ENCODE measurements around the gene OR10J1.

Gene OR10J1, protein sequence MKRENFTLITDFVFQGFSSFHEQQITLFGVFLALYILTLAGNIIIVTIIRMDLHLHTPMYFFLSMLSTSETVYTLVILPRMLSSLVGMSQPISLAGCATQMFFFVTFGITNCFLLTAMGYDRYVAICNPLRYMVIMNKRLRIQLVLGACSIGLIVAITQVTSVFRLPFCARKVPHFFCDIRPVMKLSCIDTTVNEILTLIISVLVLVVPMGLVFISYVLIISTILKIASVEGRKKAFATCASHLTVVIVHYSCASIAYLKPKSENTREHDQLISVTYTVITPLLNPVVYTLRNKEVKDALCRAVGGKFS

DNA sequence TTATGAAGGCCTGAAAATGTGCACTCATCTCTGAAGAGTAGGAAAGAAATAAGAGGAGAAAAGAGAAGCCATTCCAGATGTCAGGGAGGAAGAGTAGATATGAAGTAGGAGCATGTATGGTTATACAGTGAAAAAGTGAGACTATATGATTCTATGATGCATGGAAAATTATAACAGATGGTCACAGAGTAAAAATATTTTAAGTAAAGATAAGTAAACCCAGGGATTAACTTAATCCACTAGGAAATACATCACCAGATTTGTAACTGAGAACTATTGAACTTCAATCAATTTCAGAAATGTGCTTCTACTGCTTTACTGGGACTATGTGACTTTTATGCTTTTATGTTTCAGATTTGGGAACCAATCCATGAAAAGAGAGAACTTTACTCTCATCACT is at the start of gene OR10J1:
Gene OR10J1 (plus strand): TSS at position 301 of the 400 bp plus-strand sequence. CDS start 70 bp downstream, at position 371.
- Histone ChIP-seq H3K36me3 (ENCODE audit: insufficient read depth, low read depth, low read length) (no peaks in the 10 kb centered on the region), H3K4me3 (ENCODE audit: low read length) (no peak within 1 kb of the TSS), H3K27me3 (ENCODE audit: insufficient read depth, low read length) (no peaks in the 10 kb centered on the region), H3K27ac (ENCODE audit: low read length) (no peak within 1 kb of the TSS), H3K4me1 (ENCODE audit: insufficient read depth, low read length) (no peaks in the 10 kb centered on the region), H3K9me3 (ENCODE audit: insufficient read depth, low read depth, low read length) (no peaks in the 10 kb centered on the region), H3K9ac (ENCODE audit: low read depth, low read length) (no peak within 1 kb of the TSS)

DNA sequence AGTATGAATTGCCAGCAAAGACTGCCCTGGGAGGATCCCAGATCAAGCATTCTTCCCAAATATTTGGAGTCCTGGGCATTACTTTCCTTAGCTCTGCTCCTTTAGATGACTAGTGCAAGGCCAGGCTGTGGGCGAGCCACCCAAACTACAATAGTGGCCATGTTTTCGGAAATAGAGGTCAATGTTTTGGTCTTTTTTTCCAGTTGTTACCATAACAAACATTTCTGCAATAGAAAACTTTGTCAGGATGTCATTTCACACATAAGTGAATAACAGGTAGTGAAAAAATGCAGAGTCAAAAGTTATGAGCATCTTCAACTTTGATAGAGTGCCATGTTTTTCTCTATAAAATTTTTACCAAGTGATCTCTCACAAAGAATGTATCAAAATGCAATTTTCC is 32.7 kb upstream of the OR10J1 start:
- Histone ChIP-seq H3K27me3 (ENCODE audit: insufficient read depth, low read length) (no peaks in the 10 kb centered on the region), H3K4me1 (ENCODE audit: insufficient read depth, low read length) (no peaks in the 10 kb centered on the region), H3K36me3 (ENCODE audit: insufficient read depth, low read depth, low read length) (no peaks in the 10 kb centered on the region), H3K9ac (ENCODE audit: low read depth, low read length) (no peak overlapping the region), H3K9me3 (ENCODE audit: insufficient read depth, low read depth, low read length) (no peaks in the 10 kb centered on the region), H3K27ac (ENCODE audit: low read length) (no peak overlapping the region), H3K4me3 (ENCODE audit: low read length) (no peak overlapping the region)

DNA sequence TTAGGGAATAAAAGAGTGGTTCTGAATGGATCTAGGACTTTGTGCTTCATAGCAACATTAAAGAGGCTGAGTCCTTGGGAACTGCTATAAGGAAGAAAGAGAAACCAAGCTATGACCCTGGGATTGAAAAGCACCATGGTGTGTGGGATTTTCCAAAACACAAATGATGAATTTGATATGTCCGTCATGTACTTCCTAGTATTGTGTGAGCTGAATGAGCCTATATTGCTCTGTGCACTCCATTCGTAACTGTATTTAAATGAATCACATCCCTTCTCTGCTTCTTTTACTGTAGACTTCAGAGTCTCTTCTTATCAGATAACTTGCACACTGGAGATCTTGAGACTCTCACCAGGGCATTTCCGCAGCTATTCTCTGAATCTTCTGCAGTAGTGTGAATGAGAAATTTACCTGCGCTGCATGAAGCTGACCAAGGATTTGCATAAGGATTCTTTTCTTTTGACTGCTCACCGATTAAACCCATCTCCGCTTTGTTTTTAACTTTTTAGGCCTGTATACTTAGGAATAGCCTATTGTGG is 30.6 kb upstream of the OR10J1 start:
- Histone ChIP-seq H3K27ac (ENCODE audit: low read length) (no peak overlapping the region), H3K36me3 (ENCODE audit: insufficient read depth, low read depth, low read length) (no peaks in the 10 kb centered on the region), H3K27me3 (ENCODE audit: insufficient read depth, low read length) (no peaks in the 10 kb centered on the region), H3K4me3 (ENCODE audit: low read length) (no peak overlapping the region), H3K9me3 (ENCODE audit: insufficient read depth, low read depth, low read length) (peaks cover 1% of the 10 kb centered on the region; the same call in 1 of the 2 replicates), H3K4me1 (ENCODE audit: insufficient read depth, low read length) (no peaks in the 10 kb centered on the region), H3K9ac (ENCODE audit: low read depth, low read length) (no peak overlapping the region)

DNA sequence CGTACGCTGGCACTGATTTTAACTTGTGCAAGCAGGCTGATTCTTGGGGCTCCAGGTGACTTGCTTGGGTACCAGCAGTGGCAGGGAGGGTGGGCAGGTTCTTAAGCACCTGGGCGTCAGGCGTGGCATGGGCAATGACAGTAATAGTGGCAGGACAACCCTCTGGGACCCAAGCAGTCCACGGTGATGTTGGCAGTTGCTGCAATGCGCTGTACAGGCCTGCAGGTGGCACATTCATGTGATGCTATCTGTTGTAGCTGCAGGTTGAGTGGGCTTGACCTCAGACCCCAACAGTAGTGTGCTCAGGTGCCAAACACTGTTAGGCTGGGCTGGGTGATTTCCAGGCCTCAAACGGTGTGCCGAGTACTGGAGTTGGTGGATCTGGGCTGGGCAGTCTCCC is 17.7 kb upstream of the OR10J1 start:
- H3K27ac ChIP-seq (ENCODE audit: low read length): no peak overlapping the region
- H3K4me1 ChIP-seq (ENCODE audit: insufficient read depth, low read length): no peaks in the 10 kb centered on the region
- H3K4me3 ChIP-seq (ENCODE audit: low read length): no peak overlapping the region
- H3K27me3 ChIP-seq (ENCODE audit: insufficient read depth, low read length): no peaks in the 10 kb centered on the region
- H3K9ac ChIP-seq (ENCODE audit: low read depth, low read length): no peak overlapping the region
- H3K9me3 ChIP-seq (ENCODE audit: insufficient read depth, low read depth, low read length): peaks cover 18% of the 10 kb centered on the region
- no peaks in the 10 kb centered on the region for H3K36me3 ChIP-seq (ENCODE audit: insufficient read depth, low read depth, low read length)

DNA sequence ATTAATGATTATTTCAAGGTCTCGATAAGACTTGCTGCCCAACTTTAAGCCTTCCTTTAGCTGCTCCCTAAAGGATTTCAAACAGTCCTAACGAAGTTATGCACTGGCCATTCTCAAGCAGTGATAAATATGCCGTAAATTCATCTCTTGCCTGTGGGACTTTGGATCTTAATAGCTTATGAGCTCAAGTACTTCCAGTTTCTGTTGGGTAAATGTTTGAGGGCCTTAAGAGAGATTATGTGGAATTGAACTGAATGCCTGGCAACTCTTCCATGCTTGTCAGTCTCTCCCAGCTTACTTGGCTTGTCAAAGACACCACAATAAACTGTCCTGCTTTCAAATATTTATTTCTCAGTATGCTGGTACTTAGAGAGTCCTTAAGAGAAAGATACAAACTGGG is 11.0 kb upstream of the OR10J1 start:
- H3K4me1 ChIP-seq (ENCODE audit: insufficient read depth, low read length): no peaks in the 10 kb centered on the region
- H3K27ac ChIP-seq (ENCODE audit: low read length): no peak overlapping the region
- no peak overlapping the region for H3K9ac ChIP-seq (ENCODE audit: low read depth, low read length)
- no peaks in the 10 kb centered on the region for H3K36me3 ChIP-seq (ENCODE audit: insufficient read depth, low read depth, low read length)
- H3K4me3 ChIP-seq (ENCODE audit: low read length): no peak overlapping the region
- H3K9me3 ChIP-seq (ENCODE audit: insufficient read depth, low read depth, low read length): no peaks in the 10 kb centered on the region
- H3K27me3 ChIP-seq (ENCODE audit: insufficient read depth, low read length): no peaks in the 10 kb centered on the region

DNA sequence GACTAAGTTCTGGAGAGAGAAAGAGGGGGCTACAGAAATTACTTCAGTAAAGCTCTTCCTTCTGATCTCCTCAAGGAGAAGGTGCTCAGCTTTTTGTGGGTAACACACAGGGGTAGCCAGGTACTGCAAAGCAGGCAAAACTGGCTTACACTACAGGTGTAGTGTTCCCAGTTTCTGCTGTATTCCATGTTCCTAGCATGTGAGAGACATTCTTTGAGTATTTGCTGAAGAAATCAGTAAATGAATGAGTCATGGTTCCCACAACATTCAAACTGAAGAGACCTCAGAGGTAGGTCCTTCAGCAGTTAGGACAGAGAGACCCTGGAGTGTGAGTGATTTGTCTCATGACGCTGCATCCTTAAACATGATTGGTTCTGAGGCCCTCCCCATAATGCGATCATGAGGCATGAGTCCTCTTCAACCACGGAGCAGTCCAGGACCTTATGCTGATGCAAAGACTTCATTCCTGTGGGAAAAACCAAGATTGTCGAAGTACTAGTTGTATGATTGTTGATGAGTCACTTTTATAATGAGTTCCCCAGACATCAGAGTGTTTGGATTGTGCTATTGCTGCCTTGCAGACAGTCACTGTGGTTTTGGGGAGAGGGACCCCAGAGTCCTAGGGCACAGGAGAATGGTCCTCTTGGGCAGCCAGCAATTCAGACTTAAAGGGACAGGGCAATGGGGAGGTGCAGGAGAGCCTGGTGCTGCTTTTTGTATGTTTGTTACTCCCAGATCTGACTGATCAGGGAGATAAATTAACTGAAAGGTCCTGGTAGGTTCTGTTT is 10.3 kb upstream of the OR10J1 start:
- Histone ChIP-seq H3K9me3 (ENCODE audit: insufficient read depth, low read depth, low read length) (no peaks in the 10 kb centered on the region), H3K4me1 (ENCODE audit: insufficient read depth, low read length) (no peaks in the 10 kb centered on the region), H3K27ac (ENCODE audit: low read length) (no peak overlapping the region), H3K27me3 (ENCODE audit: insufficient read depth, low read length) (no peaks in the 10 kb centered on the region), H3K36me3 (ENCODE audit: insufficient read depth, low read depth, low read length) (no peaks in the 10 kb centered on the region), H3K4me3 (ENCODE audit: low read length) (no peak overlapping the region), H3K9ac (ENCODE audit: low read depth, low read length) (no peak overlapping the region)

DNA sequence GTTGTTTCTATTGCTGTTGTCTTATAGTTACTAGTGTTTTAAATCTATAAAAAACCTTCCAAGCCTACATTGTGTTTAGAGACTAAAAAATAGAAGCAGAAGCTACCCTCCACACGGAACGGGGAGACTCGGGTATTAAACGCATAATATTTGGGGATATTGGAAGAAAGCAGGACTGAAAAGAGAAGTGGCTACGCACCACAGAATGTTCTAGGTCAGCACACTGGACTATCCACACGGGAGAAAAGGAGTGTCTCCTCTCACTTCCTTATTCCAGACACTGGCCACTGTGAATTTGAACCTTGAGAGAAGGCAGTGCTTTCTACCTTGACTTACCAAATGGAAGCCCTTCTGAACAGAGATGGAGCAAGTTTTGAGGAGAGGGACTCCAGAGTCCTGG is 8.5 kb upstream of the OR10J1 start:
- H3K9me3 ChIP-seq (ENCODE audit: insufficient read depth, low read depth, low read length): no peaks in the 10 kb centered on the region

DNA sequence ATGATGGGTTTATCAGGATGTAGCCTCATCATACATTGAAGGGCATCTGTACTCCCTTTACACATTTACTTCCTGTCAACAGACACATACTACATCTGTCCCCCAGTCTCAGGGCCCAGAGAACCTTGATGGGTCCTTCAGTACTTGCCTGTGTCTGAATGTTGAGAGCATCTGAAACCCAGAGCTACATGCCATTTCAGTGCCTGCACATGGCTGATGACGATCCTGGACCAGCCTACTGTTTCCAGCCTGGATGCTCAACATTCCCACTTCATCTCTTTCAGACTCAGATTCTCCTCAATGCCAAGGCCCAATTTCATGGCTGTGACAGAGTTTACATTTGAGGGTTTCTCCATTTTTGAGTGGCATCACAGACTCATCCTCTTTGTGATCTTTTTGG is 7.6 kb upstream of the OR10J1 start, which contains the start of gene OR10J4:
Gene OR10J4 (plus strand): TSS at position 301 of the 400 bp plus-strand sequence.
- Histone ChIP-seq H3K9me3 (ENCODE audit: insufficient read depth, low read depth, low read length) (no peaks in the 10 kb centered on the region), H3K9ac (ENCODE audit: low read depth, low read length) (no peak within 1 kb of the TSS), H3K27me3 (ENCODE audit: insufficient read depth, low read length) (no peaks in the 10 kb centered on the region), H3K4me3 (ENCODE audit: low read length) (no peak within 1 kb of the TSS), H3K27ac (ENCODE audit: low read length) (no peak within 1 kb of the TSS), H3K4me1 (ENCODE audit: insufficient read depth, low read length) (no peaks in the 10 kb centered on the region), H3K36me3 (ENCODE audit: insufficient read depth, low read depth, low read length) (no peaks in the 10 kb centered on the region)

More for the DNA sequence above, 8.5 kb upstream of the OR10J1 start:
- Histone ChIP-seq H3K9ac (ENCODE audit: low read depth, low read length) (no peak overlapping the region), H3K27me3 (ENCODE audit: insufficient read depth, low read length) (no peaks in the 10 kb centered on the region), H3K4me3 (ENCODE audit: low read length) (no peak overlapping the region), H3K4me1 (ENCODE audit: insufficient read depth, low read length) (no peaks in the 10 kb centered on the region), H3K36me3 (ENCODE audit: insufficient read depth, low read depth, low read length) (no peaks in the 10 kb centered on the region), H3K27ac (ENCODE audit: low read length) (no peak overlapping the region)

DNA sequence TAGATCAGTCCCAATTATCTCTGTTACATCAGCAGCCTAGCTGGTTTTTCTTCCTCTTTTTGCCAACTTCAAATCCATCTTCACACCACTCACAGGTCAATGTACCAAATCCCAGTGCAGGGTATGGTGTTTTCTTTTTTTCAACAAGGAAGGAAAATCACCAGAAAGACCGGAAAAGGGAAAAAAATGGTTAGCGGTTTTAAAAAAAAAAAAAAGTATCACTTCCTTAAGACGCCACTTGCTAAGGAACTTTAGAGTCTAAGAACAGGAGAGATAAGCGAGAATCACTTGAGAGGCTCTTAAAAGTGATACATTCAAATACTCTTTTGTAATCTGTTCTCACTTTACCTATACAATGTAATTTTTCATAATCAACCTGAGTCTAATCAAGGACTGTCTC is 3.1 kb upstream of the OR10J1 start:
- Histone ChIP-seq H3K9ac (ENCODE audit: low read depth, low read length) (no peak overlapping the region), H3K9me3 (ENCODE audit: insufficient read depth, low read depth, low read length) (no peaks in the 10 kb centered on the region), H3K4me1 (ENCODE audit: insufficient read depth, low read length) (no peaks in the 10 kb centered on the region), H3K27ac (ENCODE audit: low read length) (no peak overlapping the region), H3K27me3 (ENCODE audit: insufficient read depth, low read length) (no peaks in the 10 kb centered on the region), H3K4me3 (ENCODE audit: low read length) (no peak overlapping the region), H3K36me3 (ENCODE audit: insufficient read depth, low read depth, low read length) (no peaks in the 10 kb centered on the region)

DNA sequence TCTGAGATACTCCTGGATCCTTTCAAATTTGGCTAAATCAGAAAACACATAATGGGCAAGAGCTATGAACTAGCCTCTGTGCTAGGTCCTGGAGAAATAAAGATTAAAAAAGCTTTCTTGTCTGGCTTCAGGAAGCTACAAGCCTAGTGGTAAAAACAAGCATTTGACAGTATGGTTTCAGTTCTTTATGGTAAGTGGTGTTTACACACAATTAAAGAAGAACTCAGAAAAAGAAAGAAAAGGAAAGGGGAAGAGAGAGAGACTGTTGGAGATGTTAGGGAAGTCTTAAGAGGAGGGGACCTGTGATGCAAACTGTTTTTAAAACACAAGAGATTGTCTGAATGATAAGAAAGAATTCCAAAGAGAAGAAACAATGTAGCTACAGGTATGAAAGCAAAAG is 1.8 kb downstream of the OR10J1 start:
- no peak overlapping the region for H3K27ac ChIP-seq (ENCODE audit: low read length)
- no peak overlapping the region for H3K9ac ChIP-seq (ENCODE audit: low read depth, low read length)
- H3K36me3 ChIP-seq (ENCODE audit: insufficient read depth, low read depth, low read length): no peaks in the 10 kb centered on the region
- H3K4me3 ChIP-seq (ENCODE audit: low read length): no peak overlapping the region
- no peaks in the 10 kb centered on the region for H3K27me3 ChIP-seq (ENCODE audit: insufficient read depth, low read length)
- no peaks in the 10 kb centered on the region for H3K4me1 ChIP-seq (ENCODE audit: insufficient read depth, low read length)
- H3K9me3 ChIP-seq (ENCODE audit: insufficient read depth, low read depth, low read length): no peaks in the 10 kb centered on the region

DNA sequence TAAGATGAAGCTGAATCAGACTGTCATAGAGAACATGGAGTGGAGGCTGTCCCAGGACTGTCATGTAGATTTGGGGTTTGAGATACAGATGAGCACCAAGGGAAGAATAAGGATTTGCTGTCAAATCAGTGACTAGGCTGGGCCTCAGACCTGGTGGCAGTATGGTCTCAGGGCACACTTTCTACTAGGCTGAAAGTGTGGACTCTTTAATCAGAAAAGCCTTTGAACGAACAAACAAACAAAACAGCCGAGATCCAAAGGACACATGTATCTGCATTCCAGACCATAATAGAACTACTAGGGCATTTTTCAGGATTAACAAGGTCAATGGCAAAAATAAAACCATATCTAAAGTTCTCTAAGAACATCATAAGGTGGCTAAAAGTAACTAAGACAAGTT is 2.9 kb downstream of the OR10J1 start:
- H3K4me1 ChIP-seq (ENCODE audit: insufficient read depth, low read length): no peaks in the 10 kb centered on the region
- no peak overlapping the region for H3K9ac ChIP-seq (ENCODE audit: low read depth, low read length)
- no peaks in the 10 kb centered on the region for H3K27me3 ChIP-seq (ENCODE audit: insufficient read depth, low read length)
- no peaks in the 10 kb centered on the region; the same call in 1 of the 2 replicates for H3K9me3 ChIP-seq (ENCODE audit: insufficient read depth, low read depth, low read length)
- H3K36me3 ChIP-seq (ENCODE audit: insufficient read depth, low read depth, low read length): no peaks in the 10 kb centered on the region
- H3K27ac ChIP-seq (ENCODE audit: low read length): no peak overlapping the region
- H3K4me3 ChIP-seq (ENCODE audit: low read length): no peak overlapping the region

Measured in iPS-20b (cell line).